ENCODE measurements around the gene KIRREL1. TPM values are rescaled to one million over a fixed set of nuclear protein-coding genes. Genes with fewer than 3 reads are reported as not detected.

KIRREL1 gene
- total RNA-seq, 1 donor from 2014 or later = 26.8 TPM

GRCh38 chr1:158035014-158035413, 41.6 kb downstream of the KIRREL1 start:
- DNase-seq (ENCODE audit: low spot score) = no peak

- DNase-seq (ENCODE audit: low spot score) = peak; percentile 41
Observed at GRCh38 chr1:158035976-158036583, 42.6 kb downstream of the KIRREL1 start.

GRCh38 chr1:158037008-158037865, 43.8 kb downstream of the KIRREL1 start:
- DNase-seq (ENCODE audit: low spot score) = no peak

- DNase-seq (ENCODE audit: low spot score) = no peak
Observed at GRCh38 chr1:158037866-158038359, 44.5 kb downstream of the KIRREL1 start.

GRCh38 chr1:158038793-158039192, 45.3 kb downstream of the KIRREL1 start:
- no peak for DNase-seq (ENCODE audit: low spot score)

- no peak for DNase-seq (ENCODE audit: low spot score)
Observed at GRCh38 chr1:158039380-158039779, 45.9 kb downstream of the KIRREL1 start.

GRCh38 chr1:158040323-158040722, 46.9 kb downstream of the KIRREL1 start:
- DNase-seq (ENCODE audit: low spot score) = no peak

- no peak for DNase-seq (ENCODE audit: low spot score)
Observed at GRCh38 chr1:158043232-158043631, 49.8 kb downstream of the KIRREL1 start.

GRCh38 chr1:158045639-158046038, 52.2 kb downstream of the KIRREL1 start:
- peak; percentile 79 for DNase-seq (ENCODE audit: low spot score)

GRCh38 chr1:158046715-158047510, 53.5 kb downstream of the KIRREL1 start:
- DNase-seq (ENCODE audit: low spot score) = no peak

- no peak for DNase-seq (ENCODE audit: low spot score)
Observed at GRCh38 chr1:158048371-158049067, 55.1 kb downstream of the KIRREL1 start.

- DNase-seq (ENCODE audit: low spot score) = no peak
Observed at GRCh38 chr1:158049853-158050252, 56.4 kb downstream of the KIRREL1 start.

GRCh38 chr1:158053276-158053675, 59.8 kb downstream of the KIRREL1 start:
- no peak for DNase-seq (ENCODE audit: low spot score)

GRCh38 chr1:158054721-158055120, 61.3 kb downstream of the KIRREL1 start:
- no peak for DNase-seq (ENCODE audit: low spot score)

- DNase-seq (ENCODE audit: low spot score) = no peak
Observed at GRCh38 chr1:158055854-158056253, 62.4 kb downstream of the KIRREL1 start.

- no peak for DNase-seq (ENCODE audit: low spot score)
Observed at GRCh38 chr1:158056498-158056897, 63.1 kb downstream of the KIRREL1 start.

- DNase-seq (ENCODE audit: low spot score) = no peak
Observed at GRCh38 chr1:158058237-158058985, 65.0 kb downstream of the KIRREL1 start.

GRCh38 chr1:158059984-158060383, 66.5 kb downstream of the KIRREL1 start:
- no peak for DNase-seq (ENCODE audit: low spot score)

- DNase-seq (ENCODE audit: low spot score) = no peak
Observed at GRCh38 chr1:158062174-158062573, 68.7 kb downstream of the KIRREL1 start.

- DNase-seq (ENCODE audit: low spot score) = no peak
Observed at GRCh38 chr1:158067662-158068061, 74.2 kb downstream of the KIRREL1 start.

- DNase-seq (ENCODE audit: low spot score) = no peak
Observed at GRCh38 chr1:158068918-158069317, 75.5 kb downstream of the KIRREL1 start.
